GM19240 (cell line): ENCODE measurements around the gene MAP3K6.

Source experiments
- DNase-seq: peaks from one replicate; pipeline ENCODE4 v3.0.0; 2011; ENCODE audit warnings: low spot score; ENCODE audit not compliant: insufficient read length

Gene MAP3K6

DNA sequence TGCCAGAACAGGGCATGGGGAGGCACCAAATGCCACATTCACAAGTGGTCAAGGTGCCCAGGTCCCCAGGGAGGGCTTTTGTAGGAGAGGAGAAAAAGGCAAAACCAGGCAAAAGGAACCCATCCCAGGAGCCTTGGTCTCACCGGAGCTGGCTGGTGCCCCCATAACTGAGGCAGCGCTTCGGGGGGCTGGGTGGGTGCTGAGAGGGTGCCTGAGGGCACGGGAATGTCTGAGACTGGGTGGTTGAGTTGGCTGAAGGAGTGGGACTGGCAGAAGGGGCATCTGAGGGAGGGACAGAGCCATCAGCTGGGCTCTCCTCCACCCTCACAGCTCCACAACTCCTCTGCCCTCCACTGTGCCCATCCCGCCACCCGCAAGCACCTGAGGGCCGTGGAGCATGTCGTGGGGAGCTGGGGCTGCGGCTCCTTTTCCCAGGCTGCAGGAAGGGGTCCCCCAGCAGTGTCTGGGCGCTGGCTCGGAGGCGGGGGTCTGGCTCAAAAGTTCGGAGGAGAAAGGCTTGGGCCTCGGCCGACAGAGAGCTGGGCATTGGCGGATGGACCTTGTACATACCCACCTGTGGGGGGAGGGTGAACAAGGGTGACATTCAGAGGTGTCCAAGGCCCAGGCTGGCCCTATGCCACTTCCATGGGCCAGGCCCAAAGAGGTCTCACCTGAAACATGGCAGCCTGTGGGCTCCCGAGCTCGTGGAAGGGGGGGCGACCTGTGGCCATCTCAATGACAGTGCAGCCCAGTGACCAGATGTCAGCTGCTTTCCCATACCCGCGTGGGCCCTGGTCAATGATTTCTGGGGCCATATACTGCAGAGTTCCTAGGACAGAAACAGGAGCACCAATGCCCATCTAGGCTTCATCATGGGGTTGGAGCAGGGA is 8.5 kb downstream of the MAP3K6 start:
- DNase-seq = no peak

DNA sequence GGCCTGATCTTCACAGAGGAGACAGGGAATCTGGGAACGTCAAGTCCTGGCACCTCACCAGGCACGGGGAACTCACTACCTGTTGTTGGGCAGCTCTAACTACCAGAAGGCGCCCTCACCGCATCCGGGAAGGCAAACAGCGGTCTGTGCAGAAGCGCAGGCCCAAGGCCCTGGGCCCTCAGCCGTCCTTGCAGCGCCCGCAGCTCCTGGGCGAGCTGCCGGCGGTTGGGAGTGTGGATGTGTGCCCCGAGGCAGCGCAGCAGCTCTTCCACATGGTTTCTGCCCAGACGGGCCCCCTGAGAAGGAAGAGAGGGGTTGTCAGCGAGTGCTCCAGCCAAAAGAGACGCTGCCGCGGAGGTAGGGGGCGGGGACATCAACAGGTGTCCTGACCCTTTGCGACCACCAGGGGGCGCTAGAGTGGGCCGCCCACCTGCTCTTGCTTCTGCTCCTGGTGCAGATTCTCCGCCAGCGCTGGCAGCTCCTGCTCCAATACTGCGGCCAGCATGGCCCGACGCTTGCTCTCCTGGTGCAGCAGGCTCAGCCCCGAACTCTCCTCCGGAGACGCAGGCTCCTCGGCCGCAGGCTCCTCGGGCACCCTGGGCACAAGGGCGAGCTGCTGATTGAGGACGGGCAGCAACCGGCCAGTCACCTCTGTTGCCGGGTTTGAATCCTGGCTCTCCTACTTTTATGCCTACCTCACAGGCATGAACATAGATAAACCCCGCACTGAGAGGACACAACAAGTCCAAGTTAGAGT is 9.3 kb downstream of the MAP3K6 start:
- DNase-seq = peak; percentile 97

DNA sequence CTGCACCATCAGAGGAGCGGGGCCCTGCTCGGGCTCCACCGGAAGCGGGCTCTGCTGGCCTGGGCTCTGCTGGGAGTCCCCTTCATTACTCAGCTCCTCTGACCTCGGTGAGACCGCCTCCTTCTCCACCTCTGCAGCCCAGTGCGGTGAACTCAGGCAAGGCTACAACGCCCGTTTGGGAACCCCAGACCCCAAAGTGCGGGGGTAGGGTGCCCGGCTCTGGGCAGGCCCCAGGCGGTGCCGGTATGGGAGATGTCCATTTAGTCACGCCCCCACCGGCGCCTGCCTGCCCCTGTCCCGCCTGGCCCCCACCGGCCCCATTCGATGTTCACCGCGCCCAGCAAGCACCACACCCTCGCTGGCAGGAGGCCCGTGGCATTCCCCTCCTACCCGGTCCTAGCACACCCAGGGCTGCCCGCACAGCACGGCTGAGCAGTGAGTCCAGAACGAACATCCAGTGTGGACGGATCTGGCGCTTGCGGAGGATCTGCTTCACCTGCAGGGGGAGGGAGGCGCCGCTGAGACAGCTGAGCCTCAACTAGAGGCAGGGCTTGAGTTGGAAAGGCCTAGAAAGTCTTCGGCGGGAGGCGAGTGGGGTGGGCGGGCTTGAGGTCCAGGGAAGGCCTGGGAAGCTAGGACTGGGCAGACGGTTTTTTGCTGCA is 10.0 kb downstream of the MAP3K6 start:
- DNase-seq = no peak

DNA sequence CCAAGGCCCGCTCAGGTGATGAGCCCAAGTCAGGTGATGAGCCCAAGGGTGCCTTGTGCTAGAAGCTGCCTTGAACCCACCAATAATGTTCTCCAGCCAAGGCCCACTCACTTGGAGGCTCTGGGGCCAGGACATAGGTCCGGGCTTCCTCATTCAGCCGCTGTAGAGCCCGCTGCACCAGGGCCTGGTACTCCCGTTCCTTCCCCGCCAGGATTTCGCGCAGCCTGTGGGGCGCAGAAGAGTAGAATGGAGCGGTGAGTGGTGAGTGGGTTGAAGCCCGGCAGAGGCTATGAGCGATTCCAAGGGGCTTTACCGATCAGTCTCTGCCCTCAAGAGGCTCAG is 10.5 kb downstream of the MAP3K6 start:
- DNase-seq = no peak

DNA sequence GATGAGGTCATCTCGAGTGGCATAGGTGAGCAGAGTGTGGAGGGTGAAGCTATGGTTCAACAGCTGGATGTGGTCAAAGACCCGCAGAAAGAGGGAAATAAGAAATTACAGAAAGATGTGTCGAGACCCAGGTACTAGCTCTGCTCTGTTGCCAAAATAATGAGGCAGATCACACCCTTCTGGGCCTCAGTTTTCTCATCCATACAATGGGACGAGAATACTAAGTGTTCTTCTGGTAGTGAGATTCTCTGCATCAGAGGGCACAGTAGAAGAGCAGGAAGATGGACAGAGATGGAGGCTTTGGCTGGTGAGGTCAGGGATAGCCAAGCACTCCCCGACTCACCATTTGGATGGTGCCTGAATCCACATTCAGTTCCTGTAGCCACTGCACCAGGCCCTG is 11.1 kb downstream of the MAP3K6 start:
- DNase-seq = no peak

DNA sequence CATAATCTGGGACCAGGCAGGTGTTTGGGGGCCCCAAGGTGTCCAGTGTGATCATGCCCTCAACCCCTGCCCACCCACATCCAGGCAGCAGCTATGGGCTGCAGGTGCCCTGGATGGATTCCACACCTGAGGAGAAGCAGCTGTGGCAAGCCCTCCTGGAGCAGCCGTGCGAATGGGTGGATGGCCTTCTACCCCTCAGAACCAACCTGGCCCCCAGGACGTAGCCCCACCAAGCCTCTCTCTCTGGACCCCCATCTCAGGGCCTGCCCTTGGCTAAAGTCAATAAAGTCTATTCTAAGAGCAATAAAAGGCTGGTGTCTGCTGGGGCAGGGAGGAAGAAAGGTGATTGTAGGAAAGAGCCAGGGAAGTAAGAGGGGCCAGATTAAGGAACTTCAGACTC is 13.1 kb downstream of the MAP3K6 start:
- DNase-seq = no peak

DNA sequence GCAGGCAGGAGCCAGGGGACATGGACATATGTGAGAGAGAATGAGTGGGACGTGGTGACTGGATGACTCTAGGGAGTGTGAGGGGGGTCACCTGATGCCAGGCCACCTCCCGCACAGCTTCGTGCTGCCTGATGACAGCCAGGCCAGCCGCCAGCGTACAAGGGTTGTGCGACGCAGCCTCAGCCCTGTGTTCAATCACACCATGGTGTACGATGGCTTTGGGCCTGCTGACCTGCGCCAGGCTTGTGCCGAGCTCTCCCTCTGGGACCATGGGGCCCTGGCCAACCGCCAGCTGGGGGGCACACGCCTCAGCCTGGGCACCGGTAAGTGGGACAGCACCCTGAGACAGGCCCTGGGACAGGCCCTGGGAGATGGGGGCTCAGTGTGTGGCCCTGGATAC is 13.6 kb downstream of the MAP3K6 start:
- no peak for DNase-seq

DNA sequence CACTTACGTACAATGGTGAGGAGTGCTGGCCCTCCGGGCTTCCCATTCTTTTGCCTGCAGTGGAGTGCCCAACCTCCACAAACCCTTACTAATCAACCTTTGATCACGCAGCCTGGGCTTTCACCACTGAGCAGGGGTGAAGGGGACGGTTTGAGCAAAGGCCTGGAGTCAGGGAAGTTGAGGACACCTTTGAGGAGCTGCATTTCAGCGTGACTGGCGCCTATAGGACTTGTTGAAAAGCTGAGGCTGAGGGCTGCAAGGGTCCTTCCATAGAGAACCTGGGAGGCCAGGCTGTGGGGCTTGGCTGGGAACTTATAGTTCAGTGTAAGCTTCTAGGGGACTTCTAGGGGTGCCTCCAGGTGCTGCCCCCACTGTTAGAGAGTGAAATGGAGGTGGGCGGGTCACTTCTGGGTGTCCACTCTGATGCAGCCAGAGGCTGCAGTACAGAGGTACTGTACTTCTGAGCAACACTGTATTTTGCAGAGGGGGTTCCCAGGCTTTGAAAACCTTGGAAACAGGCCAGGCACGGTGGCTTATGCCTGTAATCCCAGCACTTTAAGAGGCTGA is 15.1 kb downstream of the MAP3K6 start:
- no peak for DNase-seq

DNA sequence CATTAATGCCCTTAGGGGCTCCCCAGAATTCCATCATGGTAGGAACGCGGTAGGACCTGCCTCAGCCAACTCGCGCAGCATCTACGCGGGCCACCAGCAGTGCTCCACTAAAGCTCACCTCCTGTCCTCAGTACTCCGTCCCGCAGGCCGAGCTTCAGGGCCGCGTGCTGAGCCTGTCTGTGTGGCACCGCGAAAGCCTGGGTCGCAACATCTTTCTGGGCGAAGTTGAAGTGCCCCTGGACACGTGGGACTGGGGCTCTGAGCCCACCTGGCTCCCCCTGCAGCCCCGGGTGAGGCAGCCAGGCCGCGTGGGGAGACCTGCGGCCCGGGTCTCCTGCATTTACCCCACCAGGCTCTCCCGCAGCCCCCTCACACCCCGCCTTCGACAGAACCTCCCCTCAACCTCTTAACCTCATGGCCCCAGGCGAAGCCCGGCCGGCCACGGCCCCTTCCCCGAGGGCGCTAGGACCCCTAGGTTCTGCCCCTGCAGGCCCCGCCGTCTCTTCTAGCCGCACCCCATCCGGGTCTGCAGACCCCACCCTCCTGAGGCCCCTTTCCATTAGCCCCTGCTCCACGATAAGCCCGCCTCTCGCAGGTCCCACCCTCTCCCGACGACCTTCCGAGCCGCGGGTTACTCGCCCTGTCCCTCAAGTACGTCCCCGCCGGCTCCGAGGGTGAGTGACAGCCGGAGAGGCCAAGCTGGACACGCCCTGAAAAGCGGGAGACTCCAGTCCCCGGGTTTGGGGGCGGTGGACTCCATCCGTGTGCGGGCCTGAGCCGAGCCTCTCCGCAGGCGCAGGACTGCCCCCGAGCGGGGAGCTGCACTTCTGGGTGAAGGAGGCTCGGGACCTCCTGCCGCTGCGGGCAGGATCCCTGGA is 15.9 kb downstream of the MAP3K6 start:
- no peak for DNase-seq

DNA sequence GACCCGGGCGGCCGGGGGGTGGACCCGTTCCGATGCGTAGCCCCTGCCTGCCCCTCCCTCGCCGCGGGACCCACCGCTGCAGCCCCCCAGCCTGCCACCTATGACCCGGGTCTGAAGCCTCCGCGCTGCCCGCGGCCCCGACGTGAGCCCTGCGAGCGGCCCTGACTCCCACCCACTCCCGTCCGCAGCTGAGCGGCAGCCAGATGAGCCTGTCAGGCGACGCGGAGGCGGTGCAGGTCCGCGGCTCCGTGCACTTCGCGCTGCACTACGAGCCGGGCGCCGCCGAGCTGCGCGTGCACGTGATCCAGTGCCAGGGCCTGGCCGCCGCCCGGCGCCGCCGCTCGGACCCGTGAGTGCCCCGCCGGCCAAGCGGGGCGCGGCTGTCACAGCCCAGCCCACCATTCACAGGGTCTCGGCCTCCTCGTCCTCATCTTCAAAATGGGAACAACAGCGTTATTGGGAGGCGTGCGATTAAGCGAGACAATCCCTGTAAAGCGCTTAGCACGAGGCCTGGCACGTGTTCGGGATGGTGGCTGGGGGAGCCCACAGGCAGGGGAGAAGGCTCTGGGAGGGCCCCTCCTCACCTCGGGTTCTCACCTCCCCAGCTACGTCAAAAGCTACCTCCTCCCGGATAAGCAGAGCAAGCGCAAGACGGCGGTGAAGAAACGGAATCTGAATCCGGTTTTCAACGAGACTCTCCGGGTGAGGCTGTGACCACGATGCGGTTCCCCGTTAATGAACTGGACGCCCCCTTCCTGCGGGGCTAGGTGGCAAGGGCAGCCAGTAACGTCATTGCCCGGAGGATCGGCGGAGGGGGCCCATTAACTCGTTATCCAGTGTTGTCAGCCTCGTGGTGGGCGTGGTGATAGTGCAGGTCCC is 16.7 kb downstream of the MAP3K6 start:
- DNase-seq = no peak

DNA sequence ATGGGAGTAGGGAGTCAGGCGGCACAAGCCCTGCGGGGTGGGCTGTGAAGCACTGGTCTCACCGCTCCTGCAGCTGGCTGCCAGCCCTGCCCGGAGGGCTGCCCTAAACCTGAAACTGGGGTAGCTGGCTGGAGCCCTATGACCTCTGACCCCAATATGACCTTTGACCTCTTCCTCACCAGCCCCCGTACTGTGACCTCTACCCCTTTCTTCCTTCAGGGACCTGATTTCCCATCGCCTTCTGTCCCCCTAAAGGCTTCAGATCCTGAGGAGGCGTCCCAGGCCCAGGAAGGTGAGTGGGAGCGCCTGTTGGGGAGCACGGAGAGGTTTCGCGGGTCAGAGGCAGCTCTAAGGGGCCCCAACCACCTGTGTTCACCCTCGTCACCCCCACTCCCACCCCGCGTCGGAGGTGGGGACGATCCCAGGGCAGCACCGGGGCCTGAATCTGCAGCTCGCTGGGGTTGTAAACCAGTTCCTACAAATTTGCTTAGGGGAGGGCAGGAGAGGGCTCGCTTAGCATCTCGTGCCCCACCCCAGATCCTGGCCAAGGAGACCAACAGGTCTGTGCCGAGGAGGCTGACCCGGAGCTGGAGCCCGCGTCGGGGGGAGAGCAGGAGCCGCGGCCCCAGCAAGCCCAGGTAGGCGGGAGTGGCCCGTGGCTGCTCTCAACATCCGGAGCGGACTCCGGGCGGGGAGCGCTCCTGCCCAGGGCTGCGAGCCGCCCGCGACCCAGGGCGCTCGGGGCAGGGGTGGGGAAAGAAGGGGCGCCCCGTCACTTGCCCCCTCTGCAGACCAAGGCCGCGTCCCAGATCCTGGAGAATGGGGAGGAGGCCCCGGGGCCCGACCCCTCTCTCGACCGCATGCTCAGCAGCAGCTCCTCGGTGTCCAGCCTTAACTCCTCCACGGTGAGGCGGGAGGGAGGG is 17.6 kb downstream of the MAP3K6 start:
- no peak for DNase-seq

DNA sequence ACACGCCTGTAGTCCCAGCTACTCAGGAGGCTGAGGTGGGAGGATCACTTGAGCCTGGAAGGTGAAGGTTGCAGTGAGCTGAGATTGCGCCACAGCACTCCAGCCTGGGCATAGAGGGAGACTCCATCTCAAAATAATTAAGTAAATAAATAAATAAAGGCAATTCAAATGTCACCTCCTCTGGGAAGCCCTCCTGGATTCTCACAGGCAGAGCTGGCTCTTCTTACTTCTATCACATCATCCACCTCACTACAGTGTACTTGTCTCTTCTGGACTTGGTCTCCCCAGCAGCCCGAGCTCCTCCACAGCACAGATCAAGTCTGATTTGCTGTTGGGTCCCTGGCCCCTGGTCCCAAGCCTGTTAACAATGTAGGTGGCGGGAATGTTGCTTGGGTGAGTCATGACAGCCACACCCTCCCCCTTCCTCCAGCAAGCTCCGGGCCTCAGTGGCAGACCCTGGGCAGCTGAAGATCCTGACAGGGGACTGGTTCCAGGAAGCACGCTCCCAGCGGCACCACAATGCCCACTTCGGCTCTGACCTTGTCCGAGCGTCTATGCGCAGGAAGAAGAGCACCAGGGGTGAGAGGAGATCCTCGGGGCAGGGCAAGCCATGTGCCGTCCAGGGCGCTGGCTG is 19.7 kb downstream of the MAP3K6 start:
- no peak for DNase-seq

DNA sequence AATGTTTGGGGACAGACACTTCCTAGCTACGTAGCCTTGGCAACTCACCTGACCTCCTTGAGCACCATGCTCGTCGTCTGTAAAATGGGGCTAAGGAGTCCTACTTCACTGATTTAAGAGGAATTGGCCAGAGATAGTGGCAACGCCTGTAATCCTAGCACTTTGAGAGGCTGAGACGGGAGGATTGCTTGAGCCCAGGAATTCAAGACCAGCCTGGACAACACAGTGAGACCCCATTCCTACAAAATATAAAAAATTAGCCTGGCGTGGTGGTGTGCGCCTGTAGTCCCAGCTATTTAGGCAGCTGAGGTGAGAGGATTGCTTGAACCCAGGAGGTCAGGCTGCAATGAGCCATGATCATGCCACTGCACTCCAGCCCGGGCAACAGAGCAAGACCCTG is 20.4 kb downstream of the MAP3K6 start:
- no peak for DNase-seq

DNA sequence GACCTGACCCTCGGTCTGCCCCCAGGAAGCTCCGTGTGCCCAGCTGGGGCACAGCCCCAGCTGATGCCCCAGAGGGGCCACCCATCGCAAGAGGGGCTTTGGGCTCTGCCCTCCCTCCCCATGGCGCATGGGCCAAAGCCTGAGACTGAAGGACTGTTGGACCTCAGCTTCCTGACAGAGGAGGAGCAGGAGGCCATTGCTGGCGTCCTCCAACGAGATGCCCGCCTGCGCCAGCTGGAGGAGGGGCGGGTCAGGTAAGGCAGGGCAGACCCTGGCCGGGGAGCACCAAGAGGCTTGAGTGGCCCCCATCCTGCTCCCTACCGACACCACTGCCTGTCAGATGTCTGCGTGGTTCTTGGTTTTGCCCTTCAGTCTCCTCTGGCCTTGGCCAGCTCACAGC is 21.5 kb downstream of the MAP3K6 start:
- no peak for DNase-seq

DNA sequence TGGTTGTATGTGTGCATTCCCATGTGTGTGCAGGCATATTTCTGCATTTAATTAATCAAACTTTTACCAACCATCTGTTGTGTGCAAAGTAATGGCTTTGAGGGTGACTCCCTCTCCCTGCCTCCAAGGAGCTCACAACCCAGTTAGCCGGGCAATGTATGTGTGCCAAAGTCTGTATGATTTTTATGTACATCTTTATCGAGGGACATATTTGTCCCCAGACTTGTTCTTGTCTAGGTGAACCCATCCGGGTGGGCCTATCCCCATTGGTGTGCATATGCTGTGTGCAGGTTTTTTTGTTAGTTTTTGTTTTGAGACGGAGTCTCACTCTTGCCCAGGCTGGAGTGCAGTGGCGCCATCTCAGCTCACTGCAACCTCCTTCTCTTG is 23.1 kb downstream of the MAP3K6 start:
- no peak for DNase-seq

DNA sequence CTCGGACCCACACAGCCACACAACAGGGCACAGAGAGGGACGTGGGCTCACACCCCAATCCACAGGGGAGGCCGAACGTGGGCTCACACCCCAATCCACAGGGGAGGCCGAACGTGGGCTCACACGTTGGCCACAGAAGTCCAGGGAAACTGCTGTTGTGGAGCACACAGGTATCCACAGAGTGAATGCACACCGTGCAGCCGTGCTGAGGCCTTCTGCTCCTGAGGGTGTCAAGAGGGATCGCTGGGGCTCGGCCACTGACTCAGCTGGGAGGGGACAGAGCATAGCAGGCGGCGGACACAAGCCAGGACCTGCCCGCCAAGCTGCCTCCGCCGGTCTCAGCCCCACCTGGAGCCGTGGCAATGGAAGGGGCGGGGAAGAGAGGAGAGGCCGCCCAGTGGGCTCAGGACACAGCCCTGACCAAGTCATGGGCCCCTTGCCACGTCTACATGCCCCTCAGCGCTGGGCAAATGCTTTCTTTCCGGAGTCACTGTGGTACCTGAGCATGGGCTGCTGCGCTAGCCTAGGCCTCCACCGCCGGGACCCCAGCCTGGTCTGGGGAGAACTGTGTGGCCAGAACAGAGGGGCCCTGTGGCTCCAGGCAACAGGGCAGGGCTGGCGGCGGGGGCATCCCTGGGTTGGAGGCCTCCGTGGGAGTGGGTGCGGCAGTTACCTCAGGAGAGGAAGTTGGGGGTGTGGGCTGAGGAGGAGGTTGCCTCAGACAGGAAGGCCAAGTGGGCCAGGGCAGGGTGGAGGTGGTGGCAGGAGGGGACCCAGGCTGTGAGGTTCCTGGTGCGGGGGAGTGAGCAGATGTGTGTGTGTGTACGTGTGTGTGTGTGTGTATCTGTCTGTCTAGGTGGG is 23.8 kb downstream of the MAP3K6 start:
- DNase-seq = no peak

DNA sequence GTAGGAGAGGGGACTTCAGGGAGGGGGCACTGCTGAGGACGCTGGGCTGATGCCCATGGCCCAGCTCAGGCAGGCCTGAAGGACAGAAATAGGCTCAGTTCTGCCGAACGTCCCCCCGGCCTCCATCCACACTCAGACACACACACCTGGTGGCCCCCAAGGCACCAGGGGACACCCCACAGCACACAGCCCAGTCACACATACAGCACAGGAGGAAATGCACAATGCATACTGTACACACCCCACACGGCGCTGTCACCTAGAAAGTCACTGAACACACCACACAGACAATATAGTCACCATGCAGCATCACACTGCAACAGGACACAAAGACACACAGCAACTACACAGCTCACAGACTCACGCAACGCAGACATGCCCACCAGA is 24.4 kb downstream of the MAP3K6 start:
- DNase-seq = no peak
